Measurements from ENCODE around the gene ZNF764. TPM values are rescaled to one million over a fixed set of nuclear protein-coding genes. Genes with fewer than 3 reads are reported as not detected.

Gene ZNF764
- total and polyA plus RNA-seq, 8 donors: 3.1 to 5.6 (median 4.7) TPM

- no peak overlapping the region for H3K4me3 ChIP-seq
- WGBS, 2 donors: 84 to 100% methylated on average over 3 of the region's 3 CpGs
- no peaks in the 10 kb centered on the region for H3K9me3 ChIP-seq
- DNase-seq (no peak), FAIRE-seq (no peak), ATAC-seq (no peak)
- H3K27ac ChIP-seq: no peak overlapping the region
- TF ChIP-seq CTCF (IDR thresholded peaks at IDR 0.05): no peak
- H3K4me1 ChIP-seq: no peaks in the 10 kb centered on the region
- H3K27me3 ChIP-seq: no peaks in the 10 kb centered on the region
- no peaks in the 10 kb centered on the region for H3K36me3 ChIP-seq
- intact Hi-C loops (cut with DNase I): loop anchor here in 1 of 3 donors (10.0 kb wide), 1 partner anchor 57 kb away; no protein-coding TSS in a partner anchor
Measured at GRCh38 chr16:30511509-30511908, 46.7 kb downstream of the ZNF764 start.

- FAIRE-seq (no peak), ATAC-seq (no peak), DNase-seq (no peak)
- Histone ChIP-seq H3K27me3 (no peaks in the 10 kb centered on the region), H3K27ac (no peak overlapping the region), H3K4me1 (no peaks in the 10 kb centered on the region), H3K9me3 (no peaks in the 10 kb centered on the region), H3K4me3 (no peak overlapping the region), H3K36me3 (no peaks in the 10 kb centered on the region)
- TF ChIP-seq CTCF (IDR thresholded peaks at IDR 0.05): no peak
- intact Hi-C loops (cut with DNase I): loop anchor here in 1 of 3 donors (10.0 kb wide), 1 partner anchor 56 kb away; no protein-coding TSS in a partner anchor
- WGBS, 2 donors: 63 to 70% methylated on average over 4 of the region's 4 CpGs
Measured at GRCh38 chr16:30510376-30510938, 47.7 kb downstream of the ZNF764 start.

- no peaks in the 10 kb centered on the region for H3K27me3 ChIP-seq
- TF ChIP-seq CTCF (IDR thresholded peaks at IDR 0.05): no peak
- no peak for ATAC-seq
Measured at GRCh38 chr16:30509081-30509765, 49.0 kb downstream of the ZNF764 start.

More at GRCh38 chr16:30509081-30509765, 49.0 kb downstream of the ZNF764 start:
- no peaks in the 10 kb centered on the region for H3K36me3 ChIP-seq
- WGBS, 2 donors: 53 to 73% methylated on average over 4 of the region's 4 CpGs
- DNase-seq: no peak
- H3K27ac ChIP-seq: no peak overlapping the region
- H3K4me3 ChIP-seq: no peak overlapping the region
- intact Hi-C loops (cut with DNase I): no loop called here
- no peak for FAIRE-seq
- no peaks in the 10 kb centered on the region for H3K9me3 ChIP-seq
- H3K4me1 ChIP-seq: no peaks in the 10 kb centered on the region

Small RNA genes within 50 kb of the gene (microRNA-seq; reads per million reads assigned to microRNA genes)
- gene MIR4518: 0 reads per million in 2 donors

Other genes starting within 250 kb of the ZNF764 start
- gene CD2BP2, start 203.1 kb downstream of the ZNF764 start, total RNA-seq: 10 to 100 TPM; 24.8 to 36.5 (median 29.6) TPM
- 10 to 100 TPM; 29.2 to 34.5 TPM for gene CD2BP2, start 203.1 kb downstream of the ZNF764 start, polyA plus RNA-seq
- gene TBC1D10B, start 187.9 kb downstream of the ZNF764 start, total RNA-seq: 10 to 100 TPM; 14.5 to 23.3 (median 15.2) TPM
- 10 to 100 TPM; 26.9 to 28.2 TPM for gene TBC1D10B, start 187.9 kb downstream of the ZNF764 start, polyA plus RNA-seq
- under 1 TPM in 3 of 6 donors, not detected in 3; 0.24 to 0.84 (median 0.38) TPM for gene MYL11, start 183.6 kb downstream of the ZNF764 start, total RNA-seq
- under 1 TPM; 0.30 to 0.31 TPM for gene MYL11, start 183.6 kb downstream of the ZNF764 start, polyA plus RNA-seq
- 1 to 10 TPM in 5 of 6 donors, under 1 TPM in 1; 0.63 to 1.8 (median 1.2) TPM for gene SEPTIN1, start 175.8 kb downstream of the ZNF764 start, total RNA-seq
- gene SEPTIN1, start 175.8 kb downstream of the ZNF764 start, polyA plus RNA-seq: 1 to 10 TPM; 2.1 to 3.3 TPM
- gene ZNF48, start 163.0 kb downstream of the ZNF764 start, total RNA-seq: 1 to 10 TPM; 4.0 to 6.5 (median 4.6) TPM
- 1 to 10 TPM; 3.1 to 5.0 TPM for gene ZNF48, start 163.0 kb downstream of the ZNF764 start, polyA plus RNA-seq
- gene ZNF771, start 150.8 kb downstream of the ZNF764 start, total RNA-seq: 1 to 10 TPM; 1.5 to 5.0 (median 3.1) TPM
- 1 to 10 TPM; 3.0 to 3.8 TPM for gene ZNF771, start 150.8 kb downstream of the ZNF764 start, polyA plus RNA-seq
- gene DCTPP1, start 128.3 kb downstream of the ZNF764 start, total RNA-seq: 10 to 100 TPM; 12.2 to 20.7 (median 16.6) TPM
- 10 to 100 TPM; 12.2 to 16.9 TPM for gene DCTPP1, start 128.3 kb downstream of the ZNF764 start, polyA plus RNA-seq
- 10 to 100 TPM; 17.5 to 35.4 (median 25.4) TPM for gene SEPHS2, start 112.5 kb downstream of the ZNF764 start, total RNA-seq
- 10 to 100 TPM; 14.8 to 30.3 TPM for gene SEPHS2, start 112.5 kb downstream of the ZNF764 start, polyA plus RNA-seq
- 1 to 10 TPM; 1.1 to 9.1 (median 3.1) TPM for gene ITGAL, start 85.6 kb downstream of the ZNF764 start, total RNA-seq
- 1 to 10 TPM in 1 of 2 donors, under 1 TPM in 1; 0.54 to 1.0 TPM for gene ITGAL, start 85.6 kb downstream of the ZNF764 start, polyA plus RNA-seq
- gene ZNF768, start 31.8 kb downstream of the ZNF764 start, total RNA-seq: 10 to 100 TPM; 11.7 to 21.3 (median 13.5) TPM
- gene ZNF768, start 31.8 kb downstream of the ZNF764 start, polyA plus RNA-seq: 10 to 100 TPM; 26.7 to 31.4 TPM
- 1 to 10 TPM; 2.7 to 6.0 (median 4.5) TPM for gene ZNF747, start 23.5 kb downstream of the ZNF764 start, total RNA-seq
- 1 to 10 TPM; 5.5 to 6.9 TPM for gene ZNF747, start 23.5 kb downstream of the ZNF764 start, polyA plus RNA-seq
- gene ZNF688, start 13.3 kb upstream of the ZNF764 start, total RNA-seq: 10 to 100 TPM in 2 of 6 donors, 1 to 10 TPM in 4; 7.6 to 11.3 (median 9.6) TPM
- 10 to 100 TPM; 24.3 to 26.4 TPM for gene ZNF688, start 13.3 kb upstream of the ZNF764 start, polyA plus RNA-seq
- gene ZNF785, start 27.3 kb upstream of the ZNF764 start, total RNA-seq: 10 to 100 TPM in 1 of 6 donors, 1 to 10 TPM in 5; 7.1 to 12.1 (median 8.1) TPM
- gene ZNF785, start 27.3 kb upstream of the ZNF764 start, polyA plus RNA-seq: 1 to 10 TPM; 6.3 to 8.4 TPM
- gene ZNF689, start 52.0 kb upstream of the ZNF764 start, total RNA-seq: 1 to 10 TPM; 4.2 to 6.1 (median 5.4) TPM
- 1 to 10 TPM; 2.9 to 4.4 TPM for gene ZNF689, start 52.0 kb upstream of the ZNF764 start, polyA plus RNA-seq
- gene PRR14, start 92.6 kb upstream of the ZNF764 start, total RNA-seq: 10 to 100 TPM; 23.5 to 44.8 (median 26.8) TPM
- gene PRR14, start 92.6 kb upstream of the ZNF764 start, polyA plus RNA-seq: 100 to 1,000 TPM; 120 to 164 TPM
- 10 to 100 TPM; 16.1 to 40.4 (median 21.9) TPM for gene FBRS, start 100.1 kb upstream of the ZNF764 start, total RNA-seq
- gene FBRS, start 100.1 kb upstream of the ZNF764 start, polyA plus RNA-seq: 10 to 100 TPM; 47.0 to 60.0 TPM
- gene SRCAP, start 140.8 kb upstream of the ZNF764 start, total RNA-seq: 10 to 100 TPM; 21.3 to 39.6 (median 27.4) TPM
- gene SRCAP, start 140.8 kb upstream of the ZNF764 start, polyA plus RNA-seq: 10 to 100 TPM in 1 of 2 donors, 1 to 10 TPM in 1; 7.5 to 34.0 TPM
- gene PHKG2, start 190.1 kb upstream of the ZNF764 start, total RNA-seq: 10 to 100 TPM in 3 of 6 donors, 1 to 10 TPM in 3; 7.9 to 15.7 (median 9.5) TPM
- gene PHKG2, start 190.1 kb upstream of the ZNF764 start, polyA plus RNA-seq: 10 to 100 TPM; 42.1 to 42.3 TPM
- 1 to 10 TPM; 1.7 to 5.7 (median 3.0) TPM for gene CFAP119, start 203.7 kb upstream of the ZNF764 start, total RNA-seq
- gene CFAP119, start 203.7 kb upstream of the ZNF764 start, polyA plus RNA-seq: 10 to 100 TPM; 21.4 to 32.1 TPM
- gene RNF40, start 203.9 kb upstream of the ZNF764 start, total RNA-seq: 10 to 100 TPM; 37.7 to 66.6 (median 40.6) TPM
- gene RNF40, start 203.9 kb upstream of the ZNF764 start, polyA plus RNA-seq: 10 to 100 TPM; 65.3 to 68.4 TPM
- gene ZNF629, start 228.8 kb upstream of the ZNF764 start, total RNA-seq: 1 to 10 TPM; 4.5 to 8.6 (median 6.2) TPM
- gene ZNF629, start 228.8 kb upstream of the ZNF764 start, polyA plus RNA-seq: 1 to 10 TPM; 5.8 to 6.3 TPM

Measured in pancreas (tissue), 10 donors.